H1 (cell line): Measurements from ENCODE around the gene EXOC6. TPM values are rescaled to one million over a fixed set of nuclear protein-coding genes. Genes with fewer than 3 reads are reported as not detected.
A peak's percentile ranks its signal among the peaks of the same experiment; 100 is the strongest.

Source experiments
- CTCF ChIA-PET: fragments of 300-600 bp; sonication (Branson Sonifier 250); formaldehyde crosslinking; loops from one replicate; lab custom pipeline; 2021; ENCODE audit not compliant: partially characterized antibody; lab: Charles Lee
- POLR2A ChIA-PET: fragments of 300-600 bp; sonication (Branson Sonifier 250); formaldehyde crosslinking; loops from one replicate; lab custom pipeline; 2021; ENCODE audit warnings: inconsistent platforms; ENCODE audit not compliant: partially characterized antibody; lab: Charles Lee
- DNase-seq, 2 experiments: peaks; one replicate each; pipeline versions ENCODE4 v3.0.0 to v3.0.0-alpha.2; 2010 to 2022; ENCODE audit warnings: low spot score in 2 of 2, low read depth in 1 of 2, mixed read lengths in 1 of 2
- FAIRE-seq: peaks from 2 replicates; lab custom pipeline; 2011; peaks lifted over from hg19 to GRCh38; lab: Jason Lieb, UNC
- H2AFZ ChIP-seq: 2 replicates; pipeline ENCODE4 v1.8.1; 2012; ENCODE audit warnings: low read length, inconsistent platforms
- H2AK5ac ChIP-seq: 2 replicates; pipeline ENCODE4 v1.6.1; 2013; ENCODE audit warnings: low read depth, low read length
- H2BK120ac ChIP-seq: replicated peaks from 2 replicates; pipeline ENCODE3; 2013; ENCODE audit warnings: low read depth, low read length, inconsistent platforms
- H2BK12ac ChIP-seq: 2 replicates; pipeline ENCODE4 v1.6.1; 2013; ENCODE audit warnings: low read depth, low read length
- H2BK15ac ChIP-seq: 2 replicates; pipeline ENCODE4 v1.6.1; 2013; ENCODE audit warnings: low read length
- H2BK20ac ChIP-seq: 2 replicates; pipeline ENCODE4 v1.6.1; 2013; ENCODE audit warnings: low read length
- H2BK5ac ChIP-seq: 2 replicates; pipeline ENCODE4 v1.6.1; 2013; ENCODE audit warnings: low read depth, low read length
- H3K14ac ChIP-seq: 2 replicates; pipeline ENCODE4 v1.6.1; 2013; ENCODE audit warnings: inconsistent platforms; ENCODE audit not compliant: insufficient read length
- H3K18ac ChIP-seq: 2 replicates; pipeline ENCODE4 v1.6.1; 2013; ENCODE audit warnings: low read length; ENCODE audit errors: extremely low read depth
- H3K23ac ChIP-seq: 2 replicates; pipeline ENCODE4 v1.6.1; 2013; ENCODE audit warnings: inconsistent platforms; ENCODE audit not compliant: insufficient read length
- H3K23me2 ChIP-seq: 2 replicates; pipeline ENCODE4 v1.6.1; 2013; ENCODE audit warnings: low read depth, low read length
- H3K27ac ChIP-seq: 2 replicates; pipeline ENCODE4 v1.6.1; 2011; ENCODE audit warnings: low read depth, low read length, inconsistent platforms
- H3K27me3 ChIP-seq, 4 experiments: replicated peaks in 1 of 4; 1 replicate in 1 of 4; 2 replicates in 3 of 4; pipeline versions ENCODE4 v1.6.1 to v1.8.1; 2011 to 2013; ENCODE audit warnings: low read length in 3 of 4, mild to moderate bottlenecking in 3 of 4, inconsistent platforms in 2 of 4, mixed read lengths in 2 of 4, moderate library complexity in 1 of 4; ENCODE audit not compliant: control insufficient read depth in 3 of 4, insufficient read depth in 3 of 4; ENCODE audit errors: extremely low read depth in 1 of 4
- H3K36me3 ChIP-seq, 4 experiments: 2 replicates each; pipeline versions ENCODE4 v1.6.1 to v1.8.1; 2011 to 2013; ENCODE audit warnings: mild to moderate bottlenecking in 4 of 4, low read length in 3 of 4, moderate library complexity in 2 of 4, control low read depth in 1 of 4, inconsistent platforms in 1 of 4; ENCODE audit not compliant: insufficient read depth in 4 of 4, control insufficient read depth in 2 of 4
- H3K4ac ChIP-seq: replicated peaks from 2 replicates; pipeline ENCODE3; 2013; ENCODE audit warnings: low read length, low read depth, mixed read lengths, inconsistent platforms; ENCODE audit not compliant: insufficient read length
- H3K4me1 ChIP-seq, 4 experiments: replicated peaks in 1 of 4; 1 replicate in 1 of 4; 2 replicates in 3 of 4; pipeline versions ENCODE4 v1.6.1 to v1.8.1; 2011 to 2013; ENCODE audit warnings: low read length in 3 of 4, inconsistent platforms in 2 of 4, mixed read lengths in 1 of 4; ENCODE audit not compliant: insufficient read depth in 4 of 4, control insufficient read depth in 3 of 4
- H3K4me2 ChIP-seq, 2 experiments: 2 replicates each; pipeline versions ENCODE4 v1.6.1 to v1.8.1; 2011 to 2013; ENCODE audit warnings: low read depth in 2 of 2, low read length in 2 of 2, control low read depth in 1 of 2, inconsistent platforms in 1 of 2, mild to moderate bottlenecking in 1 of 2; ENCODE audit not compliant: insufficient read depth in 1 of 2
- H3K4me3 ChIP-seq, 4 experiments: fragments of 200-600, 300-600 bp in 1 of 4; sonication (generic), shearing (Covaris generic), sonication (Bioruptor Twin) in 1 of 4; 2 replicates each; pipeline versions ENCODE4 v1.5.1 to v1.8.1; 2011 to 2016; ENCODE audit warnings: low read length in 4 of 4, low read depth in 3 of 4, control low read depth in 2 of 4, inconsistent platforms in 2 of 4, mild to moderate bottlenecking in 2 of 4, mixed read lengths in 1 of 4, moderate library complexity in 1 of 4; ENCODE audit not compliant: insufficient read depth in 2 of 4; ENCODE audit errors: extremely low read depth in 1 of 4
- H3K56ac ChIP-seq: replicated peaks from 2 replicates; pipeline ENCODE3; 2013; ENCODE audit warnings: low read depth, mild to moderate bottlenecking, mixed read lengths, low read length, inconsistent platforms; ENCODE audit not compliant: insufficient read length
- H3K79me1 ChIP-seq: 2 replicates; pipeline ENCODE4 v1.6.1; 2013; ENCODE audit warnings: low read depth, low read length, control low read depth
- H3K79me2 ChIP-seq, 2 experiments: 2 replicates each; pipeline versions ENCODE4 v1.6.1 to v1.8.1; 2012 to 2013; ENCODE audit warnings: low read length in 2 of 2, mild to moderate bottlenecking in 2 of 2, inconsistent platforms in 1 of 2; ENCODE audit not compliant: insufficient read depth in 2 of 2, control insufficient read depth in 1 of 2
- H3K9ac ChIP-seq, 4 experiments: replicated peaks in 1 of 4; 1 replicate in 1 of 4; 2 replicates in 3 of 4; pipeline versions ENCODE4 v1.6.1 to v1.8.1; 2011 to 2013; ENCODE audit warnings: low read depth in 3 of 4, low read length in 3 of 4, control low read depth in 2 of 4, mild to moderate bottlenecking in 2 of 4, moderate library complexity in 2 of 4, inconsistent platforms in 1 of 4; ENCODE audit errors: extremely low read depth in 1 of 4
- H3K9me3 ChIP-seq, 2 experiments: 2 replicates each; pipeline versions ENCODE4 v1.6.1 to v1.8.1; 2012 to 2013; ENCODE audit warnings: mild to moderate bottlenecking in 2 of 2, moderate library complexity in 2 of 2, control low read depth in 1 of 2, inconsistent platforms in 1 of 2, low read depth in 1 of 2, low read length in 1 of 2, mixed read lengths in 1 of 2; ENCODE audit not compliant: insufficient read depth in 2 of 2
- H4K20me1 ChIP-seq, 2 experiments: replicated peaks in 1 of 2; 2 replicates each; pipeline versions ENCODE3 to v1.8.1; 2011 to 2013; ENCODE audit warnings: inconsistent platforms in 2 of 2, low read length in 2 of 2, mild to moderate bottlenecking in 1 of 2; ENCODE audit not compliant: insufficient read depth in 2 of 2, control insufficient read depth in 1 of 2
- H4K5ac ChIP-seq: 2 replicates; pipeline ENCODE4 v1.6.1; 2013; ENCODE audit warnings: low read length, low read depth, mixed read lengths, inconsistent platforms; ENCODE audit not compliant: insufficient read length
- H4K8ac ChIP-seq: 2 replicates; pipeline ENCODE4 v1.8.0; 2013; ENCODE audit warnings: mild to moderate bottlenecking, moderate library complexity, low read length, inconsistent platforms; ENCODE audit not compliant: insufficient read depth; ENCODE audit errors: extremely low read depth
- H4K91ac ChIP-seq: replicated peaks from 2 replicates; pipeline ENCODE3; 2013; ENCODE audit warnings: low read length, mixed read lengths, inconsistent platforms; ENCODE audit not compliant: insufficient read length
- SP2 ChIP-seq: IDR thresholded peaks from 2 replicates; pipeline ENCODE4 v1.6.1; 2012; ENCODE audit warnings: mild to moderate bottlenecking, low read length, inconsistent platforms
- YY1 ChIP-seq: IDR thresholded peaks from 2 replicates; pipeline ENCODE4 v1.6.1; 2011; ENCODE audit warnings: low read depth, mild to moderate bottlenecking, low read length
- WGBS, 2 experiments: shearing (Covaris generic) in 1 of 2; methylation state at CpG; one replicate each; pipeline versions ENCODE4 v1.1.6 to v1.1.7; 2013 to 2015; ENCODE audit warnings: low lambda C conversion rate in 2 of 2, mixed read lengths in 2 of 2, inconsistent platforms in 1 of 2, low coverage in 1 of 2, missing lambda C conversion rate in 1 of 2; ENCODE audit not compliant: insufficient replicate concordance in 2 of 2, insufficient coverage in 1 of 2, insufficient read length in 1 of 2; ENCODE audit errors: extremely low coverage in 1 of 2, missing lambda C conversion rate in 1 of 2; 5-methylcytosine and 5-hydroxymethylcytosine counted together
- polyA plus RNA-seq, 7 experiments: library from polyadenylated mRNA; depleted of rRNA in 3 of 7; stranded (reverse) in 5 of 7; unstranded in 2 of 7; fragments of >200 nt in 5 of 7; fragments of 200-250 nt in 2 of 7; gene quantifications; 1 replicate in 5 of 7; 2 replicates in 1 of 7; 4 replicates in 1 of 7; pipeline versions ENCODE4 v1.2.1 to v1.2.3, GENCODE V29; 2011 to 2013; ENCODE audit warnings: missing spikeins in 2 of 7, mixed read lengths in 2 of 7
- total RNA-seq: library from RNA; stranded (reverse); fragmentation: NEBNext Ultra II Directional; extraction: Animal tissue kit (Norgen Biotek cat#: 25700); gene quantifications from 2 replicates; pipeline ENCODE4 v1.2.1, GENCODE V29; 2021

The EXOC6 gene
- total and polyA plus RNA-seq, 2 of the 8 experiments (the other 6 are each of a cell fraction or from before 2014, with no cell fraction given): 1.7 to 4.5 TPM

DNA sequence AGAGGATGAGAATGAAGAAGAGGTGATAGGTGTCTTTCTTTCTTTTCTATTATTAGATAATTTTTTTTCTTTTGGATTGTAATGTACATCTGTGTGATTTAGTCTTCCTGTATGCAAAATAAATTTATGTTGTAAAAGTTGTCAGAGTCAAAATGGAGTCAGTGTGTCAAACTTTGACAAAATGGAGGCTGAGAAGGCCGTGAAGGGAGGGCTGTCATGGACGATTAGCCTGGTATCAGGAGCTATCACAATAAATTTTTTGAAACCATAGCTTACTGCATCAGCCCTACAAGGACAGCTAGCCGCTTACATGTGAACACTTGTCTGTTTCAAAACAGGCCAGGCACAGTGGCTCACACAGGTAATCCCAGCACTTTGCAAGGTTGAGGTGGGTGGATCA lies 67.6 kb downstream of the EXOC6 start:
- no peak overlapping the region for H4K5ac ChIP-seq
- no peaks in the 10 kb centered on the region for H3K36me3 ChIP-seq
- H3K14ac ChIP-seq: no peak overlapping the region
- peak overlapping the region; percentile 53 for H3K18ac ChIP-seq
- H3K9ac ChIP-seq: no peak overlapping the region
- no peak overlapping the region for H3K23ac ChIP-seq
- CTCF ChIA-PET: interaction anchor here (0.7 to 1.8 kb wide), 14 partner anchors 9 to 566 kb away, joined by 3 to 7 read pairs (median 3); partner anchors contain the start of gene MYOF
- H3K79me2 ChIP-seq: no peaks in the 10 kb centered on the region
- H4K20me1 ChIP-seq: no peaks in the 10 kb centered on the region
- no peaks in the 10 kb centered on the region for H3K27me3 ChIP-seq
- H4K91ac ChIP-seq: no peak overlapping the region
- POLR2A ChIA-PET: interaction anchor here (1.5 kb wide), 1 partner anchor 12 kb away, joined by 4 read pairs; no protein-coding TSS in a partner anchor
- H3K9me3 ChIP-seq: no peaks in the 10 kb centered on the region; a peak in 1 of 4 replicates
- no peak overlapping the region for H2AK5ac ChIP-seq
- peaks cover 0 to 17% (median 7%) of the 10 kb centered on the region in 4 experiments; a peak in 5 of 7 replicates for H3K4me1 ChIP-seq
- H3K23me2 ChIP-seq: no peaks in the 10 kb centered on the region
- no peaks in the 10 kb centered on the region for H3K79me1 ChIP-seq
- H2BK5ac ChIP-seq: peak overlapping the region; percentile 36; the same call in 1 of the 2 replicates
- peak overlapping the region; percentile 38 for H2BK20ac ChIP-seq
- H4K8ac ChIP-seq: no peak overlapping the region
- no peak overlapping the region for H3K56ac ChIP-seq
- no peak overlapping the region; the same call in 1 of the 2 replicates for H2BK12ac ChIP-seq
- peak overlapping the region; percentile 41 to 69; a peak in 2 of 4 replicates for H3K4me2 ChIP-seq
- 75% methylated on average over 3 of the region's 3 CpGs; no CpG with 5 or more reads in 1 of the 2 experiments for WGBS, 2 experiments
- H2BK15ac ChIP-seq: no peak overlapping the region
- no peak overlapping the region; a peak in 1 of 8 replicates for H3K4me3 ChIP-seq
- H2BK120ac ChIP-seq: peak overlapping the region; percentile 87
- FAIRE-seq (no peak), DNase-seq (no peak)
- H3K4ac ChIP-seq: no peak overlapping the region
- no peak overlapping the region for H2AFZ ChIP-seq
- H3K27ac ChIP-seq: no peak overlapping the region
- TF ChIP-seq YY1: peak; percentile 79
- no peak for TF ChIP-seq SP2
- TF ChIP-seq, all 59 proteins: peak for 1
